ENCODE data around the gene CUX1.
"Not testable (repeated sequence)": the region's sequence is repeated elsewhere in the genome, so short reads cannot be mapped to it uniquely, and the experiment has no call there.

Gene CUX1

DNA sequence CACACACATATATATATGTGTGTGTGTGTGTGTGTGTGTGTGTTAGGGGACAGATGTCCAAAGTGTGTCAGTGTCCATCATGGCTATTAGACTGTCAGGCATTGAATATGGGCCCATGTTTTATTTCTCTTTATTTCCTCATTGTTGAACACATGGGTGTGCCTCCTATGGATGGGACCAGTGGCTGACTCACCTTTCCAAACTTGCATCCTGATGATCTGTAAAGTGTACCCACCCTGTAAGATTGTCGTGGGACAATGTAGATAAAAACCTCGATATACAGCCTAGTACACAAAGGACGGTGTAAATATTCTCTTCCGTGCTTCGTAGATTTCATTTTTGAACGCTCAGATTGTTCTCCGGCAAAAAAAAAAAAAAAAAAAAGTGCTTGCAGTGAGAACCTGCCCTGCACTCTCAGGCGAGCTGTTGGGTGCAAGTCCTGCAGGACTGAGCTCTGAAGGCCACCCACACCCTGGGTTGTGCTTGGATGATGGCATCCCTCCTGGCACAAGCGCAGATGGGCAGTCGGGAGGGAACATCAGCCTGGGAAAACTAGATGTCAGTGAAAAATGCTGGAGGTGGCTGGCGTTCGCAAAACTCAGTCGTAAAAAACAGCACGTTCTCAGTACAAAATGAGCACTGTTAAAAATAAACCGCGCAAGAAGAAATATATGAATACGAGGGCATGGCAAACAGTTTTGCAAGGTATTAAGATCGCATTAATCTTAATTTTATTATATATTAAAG lies 166.9 kb downstream of the CUX1 start:
- DNase-seq (ENCODE audit: low read depth) = no peak

- DNase-seq (ENCODE audit: low read depth) = no peak
Observed at GRCh38 chr7:101985057-101985902, 167.9 kb downstream of the CUX1 start.

DNA sequence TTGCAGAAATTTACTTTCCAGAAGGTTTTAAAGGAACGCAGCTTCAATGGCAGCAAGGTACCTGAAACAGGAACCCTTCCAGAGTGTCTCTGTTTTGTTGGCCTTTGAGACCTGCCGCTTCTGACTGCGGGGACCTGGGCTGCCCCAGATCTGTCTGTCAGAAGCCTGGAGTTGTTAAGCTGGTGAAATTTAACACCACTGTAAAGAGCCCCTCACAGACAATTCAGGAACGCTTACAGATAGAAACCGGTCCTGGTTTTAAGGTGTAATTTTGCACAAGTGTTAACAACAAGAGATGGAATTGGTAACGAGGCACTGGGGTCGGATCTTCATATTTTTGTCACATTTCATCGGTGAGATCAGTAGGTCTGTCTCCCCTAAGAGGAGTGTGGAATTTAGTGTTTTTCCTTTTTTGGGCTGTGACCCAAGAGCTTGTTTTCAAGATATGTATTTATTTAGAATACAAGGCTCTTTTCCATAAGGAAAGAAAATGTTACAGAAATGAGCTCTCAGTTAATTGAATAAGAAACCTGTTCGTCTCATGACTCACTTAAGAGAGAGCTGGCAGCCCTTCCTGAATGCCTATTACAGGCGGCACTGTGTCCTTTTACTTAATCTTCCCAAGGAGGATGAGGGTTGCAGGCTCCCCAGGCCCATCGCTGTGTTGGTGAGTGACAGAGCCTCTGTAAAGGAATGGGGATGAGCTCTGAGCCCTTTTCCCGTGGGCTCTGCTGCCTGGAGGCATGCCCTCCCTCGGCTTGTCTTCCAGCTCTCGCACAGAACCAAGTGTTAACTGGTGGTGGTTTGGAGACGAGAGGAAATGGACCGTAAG lies 168.7 kb downstream of the CUX1 start:
- DNase-seq (ENCODE audit: low read depth) = peak; percentile 36

DNA sequence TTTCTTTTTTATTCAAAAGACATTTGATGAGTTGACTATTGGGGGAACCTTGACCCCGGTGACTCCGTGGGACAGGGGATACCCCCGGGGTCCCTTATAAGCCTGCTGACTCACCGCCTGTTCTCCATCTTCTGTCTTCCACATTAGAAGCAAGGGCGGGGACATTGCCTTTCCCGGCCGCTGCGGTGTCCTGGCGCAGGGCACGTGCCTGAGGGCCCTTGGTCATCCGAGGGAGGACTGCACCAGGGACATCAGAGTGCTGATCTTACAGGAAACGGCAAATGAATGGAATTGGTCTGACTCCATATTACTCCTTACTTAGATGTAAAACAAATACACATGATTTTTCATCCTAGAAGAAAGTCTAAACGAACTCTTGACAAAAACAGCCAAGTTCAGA lies 170.1 kb downstream of the CUX1 start:
- DNase-seq (ENCODE audit: low read depth) = peak; percentile 20

DNA sequence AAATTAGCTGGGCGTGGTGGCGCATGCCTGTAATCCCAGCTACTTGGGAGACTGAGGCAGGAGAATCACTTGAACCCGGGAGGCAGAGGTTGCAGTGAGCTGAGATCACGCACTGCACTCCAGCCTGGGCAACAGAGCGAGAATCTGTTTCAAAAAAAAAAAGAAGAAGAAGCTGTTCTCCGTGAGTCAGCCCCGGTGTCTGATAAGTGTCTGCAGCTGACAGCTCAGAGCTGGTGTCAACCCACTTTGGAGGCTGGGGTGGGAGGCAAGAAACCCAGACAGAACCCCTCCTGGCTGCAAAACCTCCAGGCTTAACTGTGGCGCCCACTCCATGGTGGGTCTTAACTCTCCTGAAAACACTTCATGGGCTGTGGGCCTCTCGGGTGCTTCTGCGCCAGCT lies 170.6 kb downstream of the CUX1 start:
- DNase-seq (ENCODE audit: low read depth) = not testable (repeated sequence)

DNA sequence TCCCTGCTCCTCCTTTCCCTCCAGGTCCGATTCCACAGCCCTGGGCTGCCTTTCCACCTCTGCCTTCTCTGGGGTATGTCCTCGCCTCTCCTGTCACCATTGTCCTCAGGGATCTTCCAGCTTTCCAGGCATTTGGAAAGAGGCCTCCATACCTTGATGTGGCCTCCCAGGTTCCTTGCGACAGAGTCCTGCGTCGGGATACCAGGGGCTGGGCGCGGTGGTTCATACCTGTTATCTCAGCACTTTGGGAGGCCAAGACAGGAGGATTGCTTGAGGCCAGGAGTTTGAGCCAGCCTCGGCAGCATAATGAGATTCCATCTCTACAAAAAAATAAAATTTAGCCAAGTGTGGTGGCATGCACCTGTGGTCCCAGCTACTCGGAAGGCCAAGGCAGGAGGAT lies 171.1 kb downstream of the CUX1 start:
- no peak for DNase-seq (ENCODE audit: low read depth)

DNA sequence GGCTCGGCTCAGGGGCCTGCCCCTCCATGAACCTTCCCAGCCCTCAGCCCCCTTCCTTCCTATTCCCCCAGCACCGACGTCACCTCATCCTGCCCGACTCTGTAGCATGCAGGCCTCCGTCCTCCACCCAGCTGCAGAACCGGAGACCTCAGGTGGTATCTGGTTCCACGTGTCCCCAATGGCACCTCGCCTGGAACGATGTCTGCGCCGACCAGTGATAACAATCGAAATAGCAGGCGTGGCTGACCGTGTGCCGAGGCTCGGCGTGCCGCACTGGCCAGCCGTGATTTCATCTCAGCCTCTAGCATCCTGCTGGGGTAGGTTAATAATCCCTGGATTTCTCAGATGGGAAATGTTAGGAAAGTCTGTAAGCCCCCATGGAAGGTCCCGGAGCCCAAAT lies 171.7 kb downstream of the CUX1 start:
- DNase-seq (ENCODE audit: low read depth) = no peak

- DNase-seq (ENCODE audit: low read depth) = no peak
Observed at GRCh38 chr7:101990811-101991418, 173.5 kb downstream of the CUX1 start.

GRCh38 chr7:101991860-101992259 lies 174.4 kb downstream of the CUX1 start:
- DNase-seq (ENCODE audit: low read depth) = no peak

DNA sequence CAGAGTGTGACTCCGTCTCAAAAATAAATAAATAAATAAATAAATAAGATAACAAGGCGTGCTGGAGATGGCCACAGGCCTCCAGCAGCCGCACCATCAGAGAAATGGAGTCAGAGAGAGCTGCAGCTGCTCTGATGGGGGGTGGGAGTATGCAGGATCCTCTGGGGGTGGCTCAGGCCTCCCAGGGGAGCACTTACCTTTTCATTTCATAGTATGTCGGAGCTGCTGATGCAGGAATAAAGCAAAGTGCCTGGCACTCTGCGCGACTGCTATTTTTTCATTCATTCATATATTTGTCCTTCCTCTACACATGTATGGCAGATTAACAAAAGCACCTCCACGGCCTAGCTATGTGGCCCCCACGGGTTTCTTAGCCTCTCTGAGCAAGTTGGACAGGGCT lies 175.9 kb downstream of the CUX1 start:
- DNase-seq (ENCODE audit: low read depth) = no peak

DNA sequence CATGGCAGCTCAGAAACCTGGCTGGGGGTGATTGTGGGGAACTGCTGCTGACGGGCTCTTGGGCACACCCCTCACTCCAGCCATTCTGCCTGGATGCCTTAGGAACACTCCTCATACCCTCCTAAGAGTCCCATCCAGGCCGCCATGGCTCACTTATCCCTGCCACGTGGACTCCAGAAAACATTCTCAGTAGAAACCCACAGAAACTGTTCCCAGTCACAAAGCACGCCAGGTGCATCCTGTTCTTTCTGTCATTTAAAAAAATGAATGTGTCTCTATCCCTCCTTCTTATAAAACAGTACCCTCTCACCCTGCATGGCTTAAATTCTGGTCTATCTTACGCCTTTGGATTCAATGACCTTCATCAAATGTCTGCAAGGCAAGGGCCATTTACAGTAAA lies 177.7 kb downstream of the CUX1 start:
- no peak for DNase-seq (ENCODE audit: low read depth)

- no peak for DNase-seq (ENCODE audit: low read depth)
Observed at GRCh38 chr7:101996131-101996691, 178.8 kb downstream of the CUX1 start.

- no peak for DNase-seq (ENCODE audit: low read depth)
Observed at GRCh38 chr7:101996876-101997275, 179.4 kb downstream of the CUX1 start.

DNA sequence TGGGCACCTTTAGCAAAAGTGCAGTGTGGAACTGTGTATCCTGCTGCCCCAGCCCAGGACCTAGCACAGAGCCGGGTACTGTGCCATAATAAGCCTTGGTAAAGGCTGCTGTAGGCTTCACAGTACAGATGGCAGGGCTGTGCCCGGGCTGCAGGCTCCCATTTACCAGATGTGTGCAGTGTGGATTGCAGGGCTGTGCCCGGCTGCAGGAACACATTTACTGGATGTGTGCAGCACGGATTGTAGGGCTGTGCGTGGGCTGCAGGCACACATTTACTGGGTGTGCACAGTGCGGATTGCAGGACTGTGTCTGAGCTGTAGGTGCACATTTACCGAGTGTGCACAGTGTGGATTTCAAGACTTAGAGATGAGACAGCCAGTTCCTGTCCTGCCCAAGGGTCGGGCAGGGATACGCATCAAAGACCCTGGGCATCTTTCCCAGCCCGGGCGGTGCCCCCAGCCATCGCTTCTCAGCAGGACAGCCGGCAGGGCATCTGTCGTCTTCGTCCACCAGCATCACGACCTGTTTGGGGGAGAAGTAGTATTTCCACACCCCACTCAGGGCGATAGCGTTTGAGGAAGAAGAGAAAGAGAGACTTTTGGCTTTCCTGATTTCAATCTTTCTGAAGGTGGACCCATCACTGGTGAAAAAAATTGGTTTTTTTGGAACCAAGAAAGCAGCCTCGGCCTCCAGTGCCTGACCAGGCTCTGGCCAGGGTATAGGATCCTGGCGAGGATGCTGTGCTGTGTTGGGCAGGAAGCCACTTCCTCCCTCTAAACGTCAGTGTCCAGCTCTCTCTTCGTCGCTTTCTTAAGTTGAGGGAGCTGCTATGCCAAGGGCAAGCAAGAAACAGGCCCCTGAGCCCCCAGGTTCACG lies 180.8 kb downstream of the CUX1 start:
- peak; percentile 30 for DNase-seq (ENCODE audit: low read depth)

DNA sequence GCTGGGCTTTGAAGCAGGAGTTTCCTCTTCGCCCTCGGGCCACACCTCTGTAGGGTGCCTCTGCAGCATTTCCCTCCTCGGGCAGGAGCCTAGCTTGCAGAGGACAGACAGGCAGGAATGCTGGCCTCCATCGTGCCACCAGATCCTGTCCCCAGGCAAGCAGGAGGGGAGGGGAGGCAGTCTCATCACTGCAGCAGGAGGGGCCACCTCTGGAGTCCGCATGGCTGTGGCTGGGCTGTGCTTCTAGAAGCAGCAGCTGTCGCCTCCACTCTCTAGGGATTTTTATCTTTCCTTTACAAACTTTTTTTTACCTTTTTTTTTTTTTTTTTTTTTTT lies 181.4 kb downstream of the CUX1 start:
- peak; percentile 22 for DNase-seq (ENCODE audit: low read depth)

DNA sequence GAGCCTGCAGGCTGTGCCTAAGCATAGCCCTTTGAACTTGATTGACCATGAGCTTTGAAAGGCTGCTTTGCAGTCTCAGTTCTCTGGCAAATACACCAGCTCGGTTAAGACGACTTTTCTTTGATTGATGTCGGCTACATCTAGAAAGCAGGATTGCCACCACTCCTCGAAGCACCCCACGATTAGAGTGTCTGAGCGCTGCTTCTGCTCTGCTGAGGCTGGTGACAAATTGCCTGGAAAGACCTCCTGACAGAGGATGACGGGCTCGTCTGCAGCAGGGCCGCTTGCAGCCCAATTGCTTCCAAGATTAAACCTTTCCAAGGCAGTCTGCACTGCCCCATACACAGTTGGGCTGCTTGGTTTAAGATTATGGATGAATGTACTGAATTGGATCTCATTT lies 182.0 kb downstream of the CUX1 start:
- DNase-seq (ENCODE audit: low read depth) = no peak

DNA sequence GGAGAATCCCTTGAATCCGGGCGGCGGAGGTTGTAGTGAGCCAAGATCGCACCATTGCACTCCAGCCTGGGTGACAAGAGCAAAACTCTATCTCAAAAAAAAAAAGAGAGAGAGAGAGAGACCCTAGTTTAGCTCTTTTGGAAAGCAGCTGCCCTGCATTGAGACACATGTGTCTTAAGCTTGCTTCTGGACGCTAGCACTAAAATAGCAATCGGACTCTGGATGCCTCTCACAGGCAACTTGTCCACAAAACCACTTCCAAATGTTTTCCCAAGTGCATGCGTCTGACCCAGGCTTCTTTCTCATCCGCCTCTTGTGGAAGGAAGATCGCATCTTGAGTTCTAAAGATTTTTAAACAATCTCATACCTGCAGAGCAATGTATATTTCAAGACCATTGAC lies 182.7 kb downstream of the CUX1 start:
- no peak for DNase-seq (ENCODE audit: low read depth)

GRCh38 chr7:102004229-102004628 lies 186.8 kb downstream of the CUX1 start:
- DNase-seq (ENCODE audit: low read depth) = peak; percentile 77

DNA sequence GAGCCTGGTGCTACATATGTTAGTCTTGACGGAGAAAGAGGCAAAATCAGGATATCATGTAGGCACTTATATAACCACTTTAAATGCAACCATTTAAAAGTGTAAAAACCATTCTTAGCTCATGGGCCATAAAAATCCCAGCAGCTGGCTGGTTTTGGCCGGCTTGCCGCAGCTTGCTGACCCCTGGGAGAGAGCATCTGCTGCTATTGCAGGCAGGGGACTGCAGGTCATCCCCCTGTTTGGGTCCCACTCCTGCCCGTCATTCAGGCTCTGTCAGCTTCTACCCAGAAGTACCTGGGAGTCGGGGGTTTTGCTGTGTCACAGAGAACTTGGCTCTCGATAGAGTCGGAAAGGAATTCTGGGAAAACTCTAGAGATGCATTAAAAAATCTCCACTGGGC lies 187.4 kb downstream of the CUX1 start:
- DNase-seq (ENCODE audit: low read depth) = no peak

GRCh38 chr7:102005933-102006480 lies 188.6 kb downstream of the CUX1 start:
- DNase-seq (ENCODE audit: low read depth) = no peak

GRCh38 chr7:102006695-102007094 lies 189.3 kb downstream of the CUX1 start:
- no peak for DNase-seq (ENCODE audit: low read depth)
